CD1c-positive myeloid dendritic cell (primary cell): ENCODE data around the gene TIAL1.

Experiments used
- DNase-seq: peaks from one replicate; pipeline ENCODE4 v3.0.0-alpha.2; 2016; ENCODE audit errors: extremely low spot score

The TIAL1 gene

DNA sequence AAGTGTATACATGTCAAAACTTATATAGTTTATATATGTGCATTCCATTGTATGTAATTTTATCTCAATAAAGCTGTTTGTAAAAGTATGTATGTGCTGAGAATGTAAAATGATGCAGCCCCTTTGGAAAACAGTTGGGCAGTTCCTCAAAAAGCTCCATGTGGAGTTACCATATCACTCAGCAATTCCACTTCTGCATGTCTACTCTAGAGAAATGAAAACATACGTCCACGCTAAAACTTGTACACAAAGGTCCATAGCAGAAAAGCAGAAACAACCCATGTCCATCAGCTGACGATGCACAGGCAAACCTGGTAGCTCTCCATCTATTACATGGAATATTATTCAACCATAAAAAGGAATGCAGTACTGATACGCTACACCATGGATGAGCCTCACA lies 45.9 kb downstream of the TIAL1 start:
- DNase-seq = peak; percentile 81

GRCh38 chr10:119549247-119549999 lies 47.3 kb downstream of the TIAL1 start:
- no peak for DNase-seq

GRCh38 chr10:119546009-119546408 lies 50.8 kb downstream of the TIAL1 start:
- no peak for DNase-seq

DNA sequence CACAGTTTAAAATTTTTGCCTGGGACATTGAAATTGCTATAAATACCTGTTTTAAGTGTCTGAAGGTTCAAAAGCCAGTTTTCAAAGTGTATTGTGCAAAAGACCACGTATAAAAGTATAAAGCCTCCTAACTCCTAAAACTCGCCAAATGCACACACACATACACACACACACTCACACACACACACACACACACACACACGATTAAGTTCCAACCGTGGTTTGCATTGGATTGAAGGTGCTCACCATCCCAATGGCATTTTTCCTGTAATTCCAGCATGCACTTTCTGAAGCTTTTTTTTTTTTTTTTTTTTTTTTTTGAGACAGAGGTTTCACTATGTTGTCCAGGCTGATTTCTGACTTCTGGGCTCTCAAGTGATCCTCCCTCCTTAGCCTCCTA lies 51.5 kb downstream of the TIAL1 start:
- no peak for DNase-seq

- no peak for DNase-seq
Measured at GRCh38 chr10:119543814-119544642, 52.7 kb downstream of the TIAL1 start.

DNA sequence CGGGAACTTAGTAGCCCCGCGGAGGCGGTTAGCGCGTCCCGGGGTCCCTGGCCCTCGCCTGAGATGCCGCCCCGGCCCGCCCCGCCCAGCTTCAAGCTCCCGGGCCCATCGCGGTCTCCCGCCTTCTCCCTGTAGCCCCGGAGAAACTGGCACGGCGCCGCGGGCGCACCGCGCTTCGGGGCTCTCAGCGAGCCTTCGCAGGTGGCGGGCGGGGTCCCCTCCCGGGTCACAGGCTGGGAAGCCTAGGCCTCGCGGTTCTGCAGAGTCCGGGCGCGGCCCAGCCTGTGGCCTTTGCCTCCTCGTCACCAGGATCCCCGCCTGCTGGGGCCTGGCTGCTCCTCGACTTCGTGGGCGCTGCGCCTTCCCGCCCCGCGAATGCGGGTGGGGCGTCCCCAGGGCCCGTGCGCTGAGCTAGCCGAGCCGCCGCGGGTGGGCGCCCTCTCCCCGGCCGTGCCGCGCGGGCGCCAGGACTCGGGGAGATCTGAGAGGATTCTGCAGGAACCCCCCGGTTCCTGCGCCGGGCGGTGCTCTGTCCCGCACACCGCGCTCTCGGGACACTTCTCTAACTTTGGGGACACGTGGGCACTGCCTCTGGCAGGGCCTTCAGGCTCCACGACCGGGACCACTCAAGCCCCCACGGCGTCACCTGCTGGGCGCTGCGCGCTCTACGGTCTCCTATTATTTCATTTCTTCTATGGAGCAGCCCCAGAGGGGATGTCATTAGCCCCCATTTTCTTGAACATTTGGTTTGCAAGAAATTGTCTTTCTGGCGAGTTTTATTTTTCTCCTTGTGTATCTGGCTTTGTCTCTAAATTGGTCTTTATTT lies 53.6 kb downstream of the TIAL1 start:
- DNase-seq = peak; percentile 64

DNA sequence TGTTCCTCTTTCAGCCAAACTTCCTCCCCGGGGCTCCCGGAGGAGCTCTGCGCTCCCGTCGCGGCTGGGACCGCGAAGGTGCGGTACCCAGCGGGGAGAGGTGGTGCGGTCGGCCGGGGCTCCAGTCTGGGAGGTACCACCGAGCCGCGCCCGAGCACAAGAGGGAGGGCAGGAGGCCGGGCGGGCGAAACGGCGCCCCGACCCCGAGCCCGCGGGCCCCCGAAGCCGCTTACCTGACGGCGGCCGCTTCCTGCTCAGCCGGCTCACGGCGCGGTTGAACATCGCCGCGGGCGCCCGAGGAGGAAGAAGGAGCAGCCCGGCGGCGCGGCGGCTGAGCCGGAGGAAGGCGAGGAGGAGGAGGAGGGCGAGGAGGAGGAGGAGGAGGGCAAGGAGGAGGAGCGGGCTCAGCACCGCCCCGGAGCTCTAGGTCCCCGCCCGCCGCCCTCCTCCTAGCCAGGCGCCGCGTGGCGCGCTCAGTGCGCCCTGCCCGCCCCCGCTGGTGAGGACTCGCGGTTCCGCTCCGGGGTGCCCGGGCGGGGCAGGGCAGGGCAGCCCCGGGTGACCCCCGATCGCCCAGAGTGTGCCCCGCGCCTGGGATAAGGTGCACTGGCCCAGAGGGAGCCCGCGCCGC lies 54.3 kb downstream of the TIAL1 start, which contains the start of gene RGS10:
RGS10 (minus strand) TSS at position 363 of the 631 bp plus-strand sequence; CDS start at position 282, 81 bp downstream.
- DNase-seq = peak; percentile 90

- peak; percentile 94 for DNase-seq
Measured at GRCh38 chr10:119541459-119542356, 55.1 kb downstream of the TIAL1 start.

GRCh38 chr10:119541046-119541445 lies 55.7 kb downstream of the TIAL1 start:
- no peak for DNase-seq

DNA sequence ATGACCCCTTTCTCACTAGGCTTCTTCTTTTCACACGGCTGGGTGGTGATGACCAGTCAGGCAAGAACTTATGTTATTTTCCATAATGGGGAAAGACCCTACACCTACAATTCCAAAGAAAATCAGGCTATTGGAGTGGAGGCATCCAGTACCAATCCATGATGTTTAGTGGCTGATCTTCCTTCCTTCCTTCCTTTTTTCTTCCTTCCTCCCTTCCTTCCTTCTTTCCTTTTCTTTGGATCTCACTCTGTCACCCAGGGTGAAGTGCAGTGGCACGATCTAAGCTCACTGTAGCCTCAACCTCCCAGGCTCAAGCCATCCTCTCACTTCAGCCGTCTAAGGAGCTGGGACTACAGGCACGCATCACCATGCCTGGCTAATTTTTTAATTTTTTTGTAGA lies 56.7 kb downstream of the TIAL1 start:
- DNase-seq = no peak

DNA sequence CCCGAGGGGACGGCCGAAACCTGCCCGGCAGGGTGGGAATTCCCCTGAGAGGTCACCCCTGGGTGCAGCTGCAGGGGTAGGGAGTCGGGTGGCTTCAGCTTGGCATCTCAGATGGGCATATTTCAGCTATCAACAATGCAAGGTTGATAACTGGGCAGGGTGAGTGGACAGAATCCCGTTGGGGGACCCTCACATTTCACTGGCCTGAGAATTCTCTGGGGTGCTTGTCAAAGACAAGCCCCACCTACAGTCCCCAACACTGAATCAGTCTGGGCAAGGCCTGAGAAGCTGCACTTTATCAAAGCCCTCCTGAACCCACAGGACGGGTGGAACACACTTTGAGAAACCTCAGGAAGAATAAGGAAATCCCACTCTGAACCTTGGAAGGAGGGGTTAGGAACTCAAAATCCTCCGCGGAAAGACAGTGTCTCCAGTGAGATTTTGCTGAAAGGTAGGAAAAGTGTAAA lies 57.4 kb downstream of the TIAL1 start:
- no peak for DNase-seq

DNA sequence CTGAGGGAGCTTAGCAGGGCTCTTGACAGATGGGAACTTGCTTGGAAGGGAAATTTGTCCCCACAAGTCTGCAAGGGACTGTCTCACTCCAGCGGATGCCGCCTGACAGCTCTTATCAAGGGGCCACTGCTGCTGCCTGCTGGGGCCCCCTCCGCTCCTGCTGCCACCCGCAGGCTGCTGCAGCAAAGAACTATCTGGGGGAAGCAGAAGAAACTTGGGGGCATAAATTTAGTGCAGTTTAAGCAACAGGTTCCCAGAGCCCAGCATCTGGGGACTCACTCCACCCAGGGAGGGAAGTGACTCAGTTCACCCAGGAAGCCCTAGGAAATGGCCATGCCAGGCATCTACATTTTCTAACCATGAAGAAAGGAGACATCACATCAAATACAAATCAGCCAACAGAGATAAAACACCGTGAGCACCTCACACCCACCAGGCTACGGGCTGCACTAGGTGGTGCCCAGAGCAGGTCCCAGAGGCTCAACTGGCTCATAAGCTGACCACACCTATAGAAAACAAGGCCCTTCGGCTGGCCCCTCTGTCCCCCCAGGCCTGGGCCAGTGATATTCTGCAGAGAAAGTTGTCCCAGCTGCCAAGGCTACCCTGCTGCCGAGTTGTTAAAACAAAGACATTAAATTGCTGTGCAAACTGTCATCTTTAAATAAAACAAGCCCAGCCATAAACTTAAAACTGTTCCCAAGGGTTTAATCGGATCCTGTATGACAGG lies 58.0 kb downstream of the TIAL1 start:
- peak; percentile 24 for DNase-seq

DNA sequence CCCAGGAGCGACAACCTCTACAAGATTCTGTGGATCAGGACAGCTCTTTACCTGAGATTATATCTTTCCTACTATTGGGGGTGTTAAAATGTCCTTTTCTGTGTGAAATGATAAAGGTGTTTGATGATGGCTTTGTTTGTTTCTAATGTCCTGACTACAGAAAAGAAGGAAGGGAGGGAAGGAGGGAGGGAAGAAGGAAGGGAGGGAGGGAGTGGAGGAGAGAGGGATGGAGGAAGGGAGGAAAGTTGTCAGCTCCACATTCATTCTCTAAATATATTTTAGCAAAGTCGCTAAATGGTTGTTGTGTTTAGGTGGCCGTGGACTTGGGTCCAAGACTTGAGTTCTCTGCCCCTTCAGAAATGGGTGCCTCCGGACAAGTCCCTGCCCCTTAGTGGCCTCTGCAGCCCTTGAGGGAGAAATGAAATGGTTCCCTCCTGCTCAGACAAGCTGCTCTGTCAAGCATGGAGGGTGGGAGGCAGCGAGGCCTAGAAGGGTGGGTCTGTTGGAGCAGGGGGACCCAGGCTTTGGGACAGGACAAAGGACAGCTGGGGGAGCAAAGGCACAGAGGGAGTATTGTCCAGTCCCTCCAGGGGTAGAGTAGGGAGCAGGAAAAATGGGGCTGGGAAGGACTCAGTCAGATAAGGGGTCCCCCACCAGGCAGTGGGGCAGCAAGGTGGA lies 58.7 kb downstream of the TIAL1 start:
- no peak for DNase-seq

- DNase-seq = no peak
Measured at GRCh38 chr10:119536508-119537025, 60.2 kb downstream of the TIAL1 start.

- no peak for DNase-seq
Measured at GRCh38 chr10:119535837-119536507, 60.8 kb downstream of the TIAL1 start.

DNA sequence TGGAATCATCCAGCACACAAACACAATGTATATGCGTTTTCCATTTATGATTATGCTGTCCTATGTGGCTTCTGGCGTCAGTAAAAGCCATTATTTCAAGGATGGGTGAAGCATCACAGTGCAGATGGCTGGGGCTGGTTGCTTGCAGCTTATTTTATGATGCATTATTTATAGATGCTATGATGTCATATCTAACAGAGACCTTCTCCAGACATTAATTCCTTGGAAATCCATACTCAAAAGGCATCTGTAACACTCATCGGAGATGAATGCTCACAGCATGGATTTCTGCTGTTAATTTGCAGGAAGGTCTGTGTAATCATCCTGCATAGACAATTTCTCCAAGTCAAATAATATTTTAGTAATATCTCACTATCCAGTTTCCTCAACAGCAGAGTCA lies 61.5 kb downstream of the TIAL1 start:
- no peak for DNase-seq

GRCh38 chr10:119533473-119533872 lies 63.3 kb downstream of the TIAL1 start:
- no peak for DNase-seq

DNA sequence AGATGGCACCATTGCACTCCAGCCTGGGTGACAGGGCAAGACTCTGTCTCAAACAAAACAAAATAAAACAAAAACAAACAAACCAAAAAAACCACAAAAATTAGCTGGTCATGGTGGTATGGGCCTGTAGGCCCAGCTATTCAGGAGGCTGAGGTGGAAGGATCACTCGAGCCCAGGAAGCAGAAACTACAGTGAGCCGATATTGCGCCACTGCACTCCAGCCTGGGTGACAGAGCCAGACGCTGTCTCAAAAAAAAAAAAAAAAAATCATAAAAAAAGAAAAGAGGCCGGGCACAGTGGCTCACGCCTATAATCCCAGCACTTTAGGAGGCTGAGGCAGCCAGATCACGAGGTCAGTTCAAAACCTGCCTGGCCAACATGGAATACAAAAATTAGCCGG lies 64.0 kb downstream of the TIAL1 start:
- peak; percentile 24 for DNase-seq
